ENCODE results near the gene ARPC1A. TPM values are rescaled to one million over a fixed set of nuclear protein-coding genes. Genes with fewer than 3 reads are reported as not detected.
"Not testable (repeated sequence)": the region's sequence is repeated elsewhere in the genome, so short reads cannot be mapped to it uniquely, and the experiment has no call there.

ARPC1A gene
- total RNA-seq, 4 donors from 2014 or later: 98.1 to 169 (median 140) TPM

- Histone ChIP-seq H3K4me3 (peak overlapping the region; percentile 92), H3K27ac (peak overlapping the region; percentile 95), H3K27me3 (no peaks in the 10 kb centered on the region), H3K9me3 (no peaks in the 10 kb centered on the region), H3K4me1 (peaks cover 54% of the 10 kb centered on the region), H3K36me3 (peaks cover 46% of the 10 kb centered on the region)
- under 1% methylated on average over 18 of the region's 18 CpGs for WGBS
- no peak for DNase-seq (ENCODE audit: low spot score in 2 of 2)
- no peak for TF ChIP-seq CTCF (IDR thresholded peaks at IDR 0.05)
- TF ChIP-seq EP300 (IDR thresholded peaks at IDR 0.05): no peak
- TF ChIP-seq POLR2AphosphoS5 (IDR thresholded peaks at IDR 0.05): no peak
- no peak for TF ChIP-seq POLR2A (IDR thresholded peaks at IDR 0.05)
Observed at GRCh38 chr7:99409192-99409572, 83.5 kb downstream of the ARPC1A start.

- Histone ChIP-seq H3K36me3 (peaks cover 44% of the 10 kb centered on the region), H3K4me3 (peak overlapping the region; percentile 92), H3K27me3 (no peaks in the 10 kb centered on the region), H3K4me1 (peaks cover 47% of the 10 kb centered on the region), H3K9me3 (no peaks in the 10 kb centered on the region), H3K27ac (peak overlapping the region; percentile 95)
- DNase-seq (ENCODE audit: low spot score in 2 of 2): no peak
- no peak for TF ChIP-seq POLR2AphosphoS5 (IDR thresholded peaks at IDR 0.05)
- no peak for TF ChIP-seq CTCF (IDR thresholded peaks at IDR 0.05)
- TF ChIP-seq EP300 (IDR thresholded peaks at IDR 0.05): no peak
- TF ChIP-seq POLR2A (IDR thresholded peaks at IDR 0.05): no peak
- 30% methylated on average over 3 of the region's 3 CpGs for WGBS
Observed at GRCh38 chr7:99409806-99410205, 84.1 kb downstream of the ARPC1A start.

- Histone ChIP-seq H3K27ac (no peak overlapping the region), H3K4me3 (no peak overlapping the region), H3K36me3 (peaks cover 52% of the 10 kb centered on the region), H3K9me3 (no peaks in the 10 kb centered on the region), H3K4me1 (peaks cover 40% of the 10 kb centered on the region), H3K27me3 (no peaks in the 10 kb centered on the region)
- 90% methylated on average over 2 of the region's 2 CpGs for WGBS
- no peak for DNase-seq (ENCODE audit: low spot score in 2 of 2)
- no peak for TF ChIP-seq POLR2A (IDR thresholded peaks at IDR 0.05)
- no peak for TF ChIP-seq CTCF (IDR thresholded peaks at IDR 0.05)
- no peak for TF ChIP-seq EP300 (IDR thresholded peaks at IDR 0.05)
- no peak for TF ChIP-seq POLR2AphosphoS5 (IDR thresholded peaks at IDR 0.05)
Observed at GRCh38 chr7:99410635-99411034, 84.9 kb downstream of the ARPC1A start.

GRCh38 chr7:99415513-99416127 is 89.9 kb downstream of the ARPC1A start:
- H3K27ac ChIP-seq; H3K27me3 ChIP-seq; H3K9me3 ChIP-seq; H3K4me1 ChIP-seq; H3K4me3 ChIP-seq; DNase-seq (ENCODE audit: low spot score in 2 of 2): not testable (repeated sequence)
- H3K36me3 ChIP-seq: peaks cover 96% of the 10 kb centered on the region
- TF ChIP-seq CTCF (IDR thresholded peaks at IDR 0.05): peak; percentile 10 to 57
- WGBS: 67% methylated on average over 16 of the region's 17 CpGs

Other genes with a start within 250 kb of the ARPC1A start
- gene SMURF1, start 181.8 kb upstream of the ARPC1A start, total RNA-seq: 10 to 100 TPM; 26.9 to 74.9 (median 30.2) TPM
- gene KPNA7, start 117.8 kb upstream of the ARPC1A start, total RNA-seq: not detected
- not detected for gene MYH16, start 53.1 kb upstream of the ARPC1A start, total RNA-seq
- gene ARPC1B, start 48.8 kb downstream of the ARPC1A start, total RNA-seq: 10 to 100 TPM; 48.9 to 66.9 (median 64.2) TPM
- 10 to 100 TPM; 47.2 to 68.5 (median 48.3) TPM for gene PDAP1, start 82.7 kb downstream of the ARPC1A start, total RNA-seq
- 10 to 100 TPM; 50.3 to 71.4 (median 60.3) TPM for gene BUD31, start 83.1 kb downstream of the ARPC1A start, total RNA-seq
- gene PTCD1, start 112.9 kb downstream of the ARPC1A start, total RNA-seq: 10 to 100 TPM in 2 of 4 donors, 1 to 10 TPM in 2; 7.7 to 14.8 (median 10.7) TPM
- 10 to 100 TPM; 35.0 to 59.9 (median 41.7) TPM for gene CPSF4, start 113.0 kb downstream of the ARPC1A start, total RNA-seq
- gene ATP5MF, start 140.3 kb downstream of the ARPC1A start, total RNA-seq: 100 to 1,000 TPM; 463 to 798 (median 745) TPM
- gene ZNF789, start 147.0 kb downstream of the ARPC1A start, total RNA-seq: 10 to 100 TPM in 1 of 4 donors, 1 to 10 TPM in 3; 4.4 to 16.3 (median 5.3) TPM
- 10 to 100 TPM; 39.4 to 63.2 (median 53.9) TPM for gene ZNF394, start 174.4 kb downstream of the ARPC1A start, total RNA-seq
- gene ZKSCAN5, start 178.8 kb downstream of the ARPC1A start, total RNA-seq: 1 to 10 TPM; 5.7 to 8.5 (median 7.4) TPM
- gene FAM200A, start 226.2 kb downstream of the ARPC1A start, total RNA-seq: 1 to 10 TPM; 2.7 to 6.9 (median 5.0) TPM
- gene ZNF655, start 232.7 kb downstream of the ARPC1A start, total RNA-seq: 100 to 1,000 TPM; 122 to 240 (median 146) TPM

Measured in suprapubic skin (tissue), 4 donors.